Uterus (tissue), 4 donors: ENCODE results near the gene ZFX. TPM values are rescaled to one million over a fixed set of nuclear protein-coding genes. Genes with fewer than 3 reads are reported as not detected.
A peak's percentile ranks its signal among the peaks of the same experiment; 100 is the strongest.

Experiments
- DNase-seq, 2 donors: peaks; one replicate each; pipeline ENCODE4 v3.0.0-alpha.2; 2019 to 2020
- H3K27ac ChIP-seq, 2 donors: fragments of 200-600 bp; sonication (generic); 1 replicate in 1 of 2; 2 replicates in 1 of 2; pipeline ENCODE4 v1.5.1; 2016 to 2018
- H3K27me3 ChIP-seq, 2 donors: fragments of 200-600 bp; sonication (generic); one replicate each; pipeline ENCODE4 v1.5.1; 2018 to 2019; ENCODE audit warnings: control low read depth in 1 of 2
- H3K36me3 ChIP-seq, 2 donors: fragments of 200-600 bp; sonication (generic); one replicate each; pipeline ENCODE4 v1.5.1; 2019; ENCODE audit warnings: control low read depth in 1 of 2
- H3K4me1 ChIP-seq, 2 donors: fragments of 200-600 bp; sonication (generic); one replicate each; pipeline ENCODE4 v1.5.1; 2018 to 2019; ENCODE audit warnings: control low read depth in 1 of 2
- H3K4me3 ChIP-seq, 2 donors: fragments of 200-600 bp; sonication (generic); 1 replicate in 1 of 2; 2 replicates in 1 of 2; pipeline ENCODE4 v1.5.1; 2018 to 2019; ENCODE audit warnings: mild to moderate bottlenecking in 1 of 2
- H3K9me3 ChIP-seq, 2 donors: fragments of 200-600 bp; sonication (generic); one replicate each; pipeline ENCODE4 v1.5.1; 2019; ENCODE audit warnings: control low read depth in 1 of 2
- CTCF ChIP-seq, 4 experiments: fragments of 200-600 bp in 2 of 4; fragments of 450-650 bp in 2 of 4; sonication (generic) in 2 of 4; IDR thresholded peaks; one replicate each; pipeline ENCODE4 v1.5.1; 2016 to 2019; ENCODE audit warnings: antibody characterized with exemption in 4 of 4, mild to moderate bottlenecking in 2 of 4, moderate library complexity in 1 of 4
- POLR2A ChIP-seq, 2 donors: fragments of 450-650 bp; IDR thresholded peaks; one replicate each; pipeline ENCODE4 v1.6.1; 2016; ENCODE audit warnings: antibody characterized with exemption in 2 of 2, mild to moderate bottlenecking in 1 of 2, moderate library complexity in 1 of 2
- intact Hi-C: fragments of 100-400 bp; cut with DNase I; formaldehyde crosslinking; loops from one replicate; pipeline ENCODE4 v1.15.1; 2023; ENCODE audit warnings: low total_unique reads
- total RNA-seq, 4 donors: library from RNA; depleted of rRNA in 3 of 4; stranded (reverse); fragments of >200 nt in 3 of 4; gene quantifications; one replicate each; pipeline versions ENCODE4 v1.1.0 to v1.2.4, GENCODE V29; 2014 to 2023
- donor health status: DM: yes; HTN: yes; CAD: no.

Gene ZFX
- total RNA-seq, 4 donors from 2014 or later: 60.6 to 211 (median 111) TPM

GRCh38 chrX:24229976-24230375 is 80.4 kb downstream of the ZFX start:
- H3K4me1 ChIP-seq: no peaks in the 10 kb centered on the region
- no peak for DNase-seq
- H3K4me3 ChIP-seq: no peak overlapping the region
- no peaks in the 10 kb centered on the region for H3K36me3 ChIP-seq
- no peaks in the 10 kb centered on the region for H3K27me3 ChIP-seq
- intact Hi-C loops: no loop called here
- TF ChIP-seq CTCF (IDR thresholded peaks at IDR 0.05) (no peak), POLR2A (IDR thresholded peaks at IDR 0.05) (no peak)
- no peak overlapping the region for H3K27ac ChIP-seq
- peaks cover 0 to 3% of the 10 kb centered on the region in 2 donors for H3K9me3 ChIP-seq

- TF ChIP-seq POLR2A (IDR thresholded peaks at IDR 0.05) (no peak), CTCF (IDR thresholded peaks at IDR 0.05) (no peak)
- peak overlapping the region in 1 of 2 donors; percentile 13 for H3K27ac ChIP-seq
- no peaks in the 10 kb centered on the region for H3K4me1 ChIP-seq
- H3K36me3 ChIP-seq: no peaks in the 10 kb centered on the region
- no peaks in the 10 kb centered on the region for H3K27me3 ChIP-seq
- H3K4me3 ChIP-seq: no peak overlapping the region
- no peaks in the 10 kb centered on the region for H3K9me3 ChIP-seq
- intact Hi-C loops: no loop called here
- peak in 1 of 2 donors; percentile 34 for DNase-seq
Observed at GRCh38 chrX:24231131-24231540, 81.6 kb downstream of the ZFX start.

- intact Hi-C loops: no loop called here
- no peak for DNase-seq
- Histone ChIP-seq H3K27me3 (no peaks in the 10 kb centered on the region), H3K4me1 (no peaks in the 10 kb centered on the region), H3K9me3 (no peaks in the 10 kb centered on the region), H3K4me3 (no peak overlapping the region), H3K36me3 (no peaks in the 10 kb centered on the region), H3K27ac (peak overlapping the region; percentile 13 to 30)
- no peak for TF ChIP-seq POLR2A (IDR thresholded peaks at IDR 0.05)
- TF ChIP-seq CTCF (IDR thresholded peaks at IDR 0.05): no peak
Observed at GRCh38 chrX:24231641-24232179, 82.2 kb downstream of the ZFX start.

- Histone ChIP-seq H3K4me3 (no peak overlapping the region), H3K36me3 (no peaks in the 10 kb centered on the region), H3K9me3 (no peaks in the 10 kb centered on the region), H3K27ac (no peak overlapping the region), H3K4me1 (no peaks in the 10 kb centered on the region), H3K27me3 (no peaks in the 10 kb centered on the region)
- intact Hi-C loops: no loop called here
- no peak for DNase-seq
- TF ChIP-seq CTCF (IDR thresholded peaks at IDR 0.05) (no peak), POLR2A (IDR thresholded peaks at IDR 0.05) (no peak)
Observed at GRCh38 chrX:24232796-24233195, 83.3 kb downstream of the ZFX start.

GRCh38 chrX:24235084-24235710 is 85.7 kb downstream of the ZFX start:
- no peak for TF ChIP-seq CTCF (IDR thresholded peaks at IDR 0.05)
- no peak for TF ChIP-seq POLR2A (IDR thresholded peaks at IDR 0.05)
- no peaks in the 10 kb centered on the region for H3K27me3 ChIP-seq
- intact Hi-C loops: no loop called here
- H3K4me3 ChIP-seq: no peak overlapping the region
- no peak overlapping the region for H3K27ac ChIP-seq
- H3K4me1 ChIP-seq: no peaks in the 10 kb centered on the region
- H3K9me3 ChIP-seq: no peaks in the 10 kb centered on the region
- no peaks in the 10 kb centered on the region for H3K36me3 ChIP-seq
- DNase-seq: no peak
